ENCODE data around the gene LRRTM3.

The LRRTM3 gene

GRCh38 chr10:67004690-67005089 is 78.9 kb downstream of the LRRTM3 start:
- no CpG with 5 or more reads among the region's 2 CpGs for WGBS (ENCODE audit: extremely low coverage, insufficient coverage, low lambda C conversion rate)
- no peak for DNase-seq
- Histone ChIP-seq H3K9ac (ENCODE audit: low read length) (no peak overlapping the region), H3K4me2 (ENCODE audit: low read length) (no peak overlapping the region), H2BK120ac (ENCODE audit: low read depth, low read length) (no peak overlapping the region), H3K27me3 (ENCODE audit: insufficient read depth, low read length, poor library complexity) (no peaks in the 10 kb centered on the region), H3K4me1 (ENCODE audit: control insufficient read depth, low read depth, low read length) (no peaks in the 10 kb centered on the region), H2BK5ac (ENCODE audit: low read length) (no peak overlapping the region), H4K5ac (ENCODE audit: low read length) (no peak overlapping the region), H3K4ac (ENCODE audit: low read depth, low read length) (no peak overlapping the region), H3K56ac (ENCODE audit: low read length) (no peak overlapping the region), H2AK5ac (ENCODE audit: low read length) (no peak overlapping the region), H3K36me3 (ENCODE audit: control insufficient read depth, insufficient read depth, low read length) (no peaks in the 10 kb centered on the region), H3K23ac (ENCODE audit: low read length) (no peak overlapping the region), H2BK15ac (replicated peaks; ENCODE audit: low read depth) (no peak overlapping the region), H3K4me3 (ENCODE audit: low read length) (no peak overlapping the region), H3K18ac (ENCODE audit: low read length) (no peak overlapping the region), H3K27ac (ENCODE audit: low read depth, low read length) (no peak overlapping the region), H3K79me1 (ENCODE audit: low read length) (no peaks in the 10 kb centered on the region), H4K8ac (ENCODE audit: low read depth, low read length) (no peak overlapping the region), H3K79me2 (ENCODE audit: control insufficient read depth, insufficient read depth, low read length) (no peaks in the 10 kb centered on the region)

GRCh38 chr10:67005981-67006380 is 80.1 kb downstream of the LRRTM3 start:
- H3K4ac ChIP-seq (ENCODE audit: low read depth, low read length): no peak overlapping the region
- no peaks in the 10 kb centered on the region for H3K79me2 ChIP-seq (ENCODE audit: control insufficient read depth, insufficient read depth, low read length)
- no peak overlapping the region for H2BK5ac ChIP-seq (ENCODE audit: low read length)
- no CpG with 5 or more reads among the region's 1 CpG for WGBS (ENCODE audit: extremely low coverage, insufficient coverage, low lambda C conversion rate)
- no peaks in the 10 kb centered on the region for H3K36me3 ChIP-seq (ENCODE audit: control insufficient read depth, insufficient read depth, low read length)
- no peak overlapping the region for H2BK15ac ChIP-seq (replicated peaks; ENCODE audit: low read depth)
- no peak overlapping the region for H3K18ac ChIP-seq (ENCODE audit: low read length)
- H3K9ac ChIP-seq (ENCODE audit: low read length): no peak overlapping the region
- no peaks in the 10 kb centered on the region for H3K27me3 ChIP-seq (ENCODE audit: insufficient read depth, low read length, poor library complexity)
- no peak overlapping the region for H3K4me2 ChIP-seq (ENCODE audit: low read length)
- H3K4me1 ChIP-seq (ENCODE audit: control insufficient read depth, low read depth, low read length): no peaks in the 10 kb centered on the region
- no peak overlapping the region for H4K5ac ChIP-seq (ENCODE audit: low read length)
- H3K79me1 ChIP-seq (ENCODE audit: low read length): no peaks in the 10 kb centered on the region
- no peak overlapping the region for H2BK120ac ChIP-seq (ENCODE audit: low read depth, low read length)
- no peak overlapping the region for H3K4me3 ChIP-seq (ENCODE audit: low read length)
- H3K56ac ChIP-seq (ENCODE audit: low read length): no peak overlapping the region
- H2AK5ac ChIP-seq (ENCODE audit: low read length): no peak overlapping the region
- no peak overlapping the region for H3K27ac ChIP-seq (ENCODE audit: low read depth, low read length)
- DNase-seq: no peak
- no peak overlapping the region for H4K8ac ChIP-seq (ENCODE audit: low read depth, low read length)
- no peak overlapping the region for H3K23ac ChIP-seq (ENCODE audit: low read length)

- H4K5ac ChIP-seq (ENCODE audit: low read length): no peak overlapping the region
- no peak overlapping the region for H3K23ac ChIP-seq (ENCODE audit: low read length)
- H2AK5ac ChIP-seq (ENCODE audit: low read length): no peak overlapping the region
- H3K79me1 ChIP-seq (ENCODE audit: low read length): no peaks in the 10 kb centered on the region
- no peaks in the 10 kb centered on the region for H3K36me3 ChIP-seq (ENCODE audit: control insufficient read depth, insufficient read depth, low read length)
- no peak overlapping the region for H4K8ac ChIP-seq (ENCODE audit: low read depth, low read length)
- no peaks in the 10 kb centered on the region for H3K27me3 ChIP-seq (ENCODE audit: insufficient read depth, low read length, poor library complexity)
- H3K4me2 ChIP-seq (ENCODE audit: low read length): no peak overlapping the region
- no peak overlapping the region for H3K56ac ChIP-seq (ENCODE audit: low read length)
- no peak for DNase-seq
- no peak overlapping the region for H2BK5ac ChIP-seq (ENCODE audit: low read length)
- no peak overlapping the region for H3K4ac ChIP-seq (ENCODE audit: low read depth, low read length)
- no peak overlapping the region for H2BK15ac ChIP-seq (replicated peaks; ENCODE audit: low read depth)
- H3K4me3 ChIP-seq (ENCODE audit: low read length): no peak overlapping the region
- H2BK120ac ChIP-seq (ENCODE audit: low read depth, low read length): no peak overlapping the region
- no peak overlapping the region for H3K9ac ChIP-seq (ENCODE audit: low read length)
- no peaks in the 10 kb centered on the region for H3K79me2 ChIP-seq (ENCODE audit: control insufficient read depth, insufficient read depth, low read length)
- H3K4me1 ChIP-seq (ENCODE audit: control insufficient read depth, low read depth, low read length): no peaks in the 10 kb centered on the region
- H3K18ac ChIP-seq (ENCODE audit: low read length): no peak overlapping the region
- WGBS (ENCODE audit: extremely low coverage, insufficient coverage, low lambda C conversion rate): no CpG with 5 or more reads among the region's 1 CpG
- no peak overlapping the region for H3K27ac ChIP-seq (ENCODE audit: low read depth, low read length)
These were observed 85.6 kb downstream of the LRRTM3 start for GRCh38 chr10:67011480-67011879.

- Histone ChIP-seq H2BK5ac (ENCODE audit: low read length) (no peak overlapping the region), H3K4me1 (ENCODE audit: control insufficient read depth, low read depth, low read length) (no peaks in the 10 kb centered on the region), H4K5ac (ENCODE audit: low read length) (no peak overlapping the region), H2BK15ac (replicated peaks; ENCODE audit: low read depth) (no peak overlapping the region), H3K79me2 (ENCODE audit: control insufficient read depth, insufficient read depth, low read length) (no peaks in the 10 kb centered on the region), H2AK5ac (ENCODE audit: low read length) (no peak overlapping the region), H3K79me1 (ENCODE audit: low read length) (no peaks in the 10 kb centered on the region), H3K27ac (ENCODE audit: low read depth, low read length) (no peak overlapping the region), H3K23ac (ENCODE audit: low read length) (no peak overlapping the region), H3K9ac (ENCODE audit: low read length) (no peak overlapping the region), H3K56ac (ENCODE audit: low read length) (no peak overlapping the region), H3K18ac (ENCODE audit: low read length) (no peak overlapping the region), H3K27me3 (ENCODE audit: insufficient read depth, low read length, poor library complexity) (no peaks in the 10 kb centered on the region), H3K4me2 (ENCODE audit: low read length) (no peak overlapping the region), H3K4me3 (ENCODE audit: low read length) (no peak overlapping the region), H4K8ac (ENCODE audit: low read depth, low read length) (no peak overlapping the region), H3K4ac (ENCODE audit: low read depth, low read length) (no peak overlapping the region), H3K36me3 (ENCODE audit: control insufficient read depth, insufficient read depth, low read length) (no peaks in the 10 kb centered on the region), H2BK120ac (ENCODE audit: low read depth, low read length) (no peak overlapping the region)
- DNase-seq: no peak
- no CpG with 5 or more reads among the region's 3 CpGs for WGBS (ENCODE audit: extremely low coverage, insufficient coverage, low lambda C conversion rate)
These were observed 86.1 kb downstream of the LRRTM3 start for GRCh38 chr10:67011981-67012380.

GRCh38 chr10:67015225-67015624 is 89.4 kb downstream of the LRRTM3 start:
- H3K9ac ChIP-seq (ENCODE audit: low read length): no peak overlapping the region
- H4K8ac ChIP-seq (ENCODE audit: low read depth, low read length): no peak overlapping the region
- H2BK15ac ChIP-seq (replicated peaks; ENCODE audit: low read depth): no peak overlapping the region
- H3K36me3 ChIP-seq (ENCODE audit: control insufficient read depth, insufficient read depth, low read length): no peaks in the 10 kb centered on the region
- H3K4ac ChIP-seq (ENCODE audit: low read depth, low read length): no peak overlapping the region
- no peak overlapping the region for H3K4me2 ChIP-seq (ENCODE audit: low read length)
- WGBS (ENCODE audit: extremely low coverage, insufficient coverage, low lambda C conversion rate): no CpG with 5 or more reads among the region's 1 CpG
- no peak overlapping the region for H3K18ac ChIP-seq (ENCODE audit: low read length)
- no peak overlapping the region for H2BK120ac ChIP-seq (ENCODE audit: low read depth, low read length)
- H3K4me1 ChIP-seq (ENCODE audit: control insufficient read depth, low read depth, low read length): no peaks in the 10 kb centered on the region
- H3K27me3 ChIP-seq (ENCODE audit: insufficient read depth, low read length, poor library complexity): no peaks in the 10 kb centered on the region
- no peaks in the 10 kb centered on the region for H3K79me2 ChIP-seq (ENCODE audit: control insufficient read depth, insufficient read depth, low read length)
- no peak overlapping the region for H2AK5ac ChIP-seq (ENCODE audit: low read length)
- no peak overlapping the region for H3K4me3 ChIP-seq (ENCODE audit: low read length)
- H3K27ac ChIP-seq (ENCODE audit: low read depth, low read length): no peak overlapping the region
- no peak overlapping the region for H3K23ac ChIP-seq (ENCODE audit: low read length)
- H3K56ac ChIP-seq (ENCODE audit: low read length): no peak overlapping the region
- H3K79me1 ChIP-seq (ENCODE audit: low read length): no peaks in the 10 kb centered on the region
- no peak for DNase-seq
- H2BK5ac ChIP-seq (ENCODE audit: low read length): no peak overlapping the region
- H4K5ac ChIP-seq (ENCODE audit: low read length): no peak overlapping the region

GRCh38 chr10:67017218-67017617 is 91.4 kb downstream of the LRRTM3 start:
- no peaks in the 10 kb centered on the region for H3K4me1 ChIP-seq (ENCODE audit: control insufficient read depth, low read depth, low read length)
- H4K5ac ChIP-seq (ENCODE audit: low read length): no peak overlapping the region
- no peak overlapping the region for H3K23ac ChIP-seq (ENCODE audit: low read length)
- WGBS (ENCODE audit: extremely low coverage, insufficient coverage, low lambda C conversion rate): no CpG with 5 or more reads among the region's 2 CpGs
- H2AK5ac ChIP-seq (ENCODE audit: low read length): no peak overlapping the region
- no peaks in the 10 kb centered on the region for H3K79me1 ChIP-seq (ENCODE audit: low read length)
- no peak overlapping the region for H2BK5ac ChIP-seq (ENCODE audit: low read length)
- H3K56ac ChIP-seq (ENCODE audit: low read length): no peak overlapping the region
- H3K36me3 ChIP-seq (ENCODE audit: control insufficient read depth, insufficient read depth, low read length): no peaks in the 10 kb centered on the region
- no peak for DNase-seq
- no peak overlapping the region for H3K18ac ChIP-seq (ENCODE audit: low read length)
- no peak overlapping the region for H3K9ac ChIP-seq (ENCODE audit: low read length)
- no peaks in the 10 kb centered on the region for H3K79me2 ChIP-seq (ENCODE audit: control insufficient read depth, insufficient read depth, low read length)
- no peak overlapping the region for H4K8ac ChIP-seq (ENCODE audit: low read depth, low read length)
- H3K4me2 ChIP-seq (ENCODE audit: low read length): no peak overlapping the region
- H3K27me3 ChIP-seq (ENCODE audit: insufficient read depth, low read length, poor library complexity): no peaks in the 10 kb centered on the region
- no peak overlapping the region for H3K4me3 ChIP-seq (ENCODE audit: low read length)
- H3K4ac ChIP-seq (ENCODE audit: low read depth, low read length): no peak overlapping the region
- H3K27ac ChIP-seq (ENCODE audit: low read depth, low read length): no peak overlapping the region
- H2BK120ac ChIP-seq (ENCODE audit: low read depth, low read length): no peak overlapping the region
- no peak overlapping the region for H2BK15ac ChIP-seq (replicated peaks; ENCODE audit: low read depth)
